SK-N-SH treated with all-trans-retinoic acid at 6 μM for 48 hours (cell line): ENCODE results near the gene DIAPH1.

Experiments used
- ATAC-seq: fragments of 200-7000 bp; cut with Tn5 transposase; 3 replicates; pipeline ENCODE4 v1.9.1; 2020; ENCODE audit warnings: mild to moderate bottlenecking, moderate library complexity
- ARNTL ChIP-seq: fragments of 450-650 bp; formaldehyde crosslinking; IDR thresholded peaks from 2 replicates; pipeline ENCODE4 v1.5.0; 2020; ENCODE audit warnings: low read depth, mild to moderate bottlenecking, moderate library complexity, borderline replicate concordance
- BACH2 ChIP-seq: fragments of 250-450 bp; sonication (Bioruptor Pico); IDR thresholded peaks from 2 replicates; pipeline ENCODE4 v1.9.0; 2021; ENCODE audit warnings: mild to moderate bottlenecking, borderline replicate concordance
- CREB5 ChIP-seq: fragments of 250-450 bp; sonication (Bioruptor Pico); IDR thresholded peaks from 2 replicates; pipeline ENCODE4 v1.5.1; 2020; ENCODE audit warnings: low read depth, mild to moderate bottlenecking, moderate library complexity
- ESRRG ChIP-seq: fragments of 250-450 bp; sonication (Bioruptor Pico); IDR thresholded peaks from 2 replicates; pipeline ENCODE4 v1.6.1; 2021; ENCODE audit warnings: mild to moderate bottlenecking
- GLIS3 ChIP-seq: fragments of 250-450 bp; sonication (Bioruptor Pico); IDR thresholded peaks from 2 replicates; pipeline ENCODE4 v1.5.0; 2020; ENCODE audit warnings: mild to moderate bottlenecking, moderate library complexity
- ISL1 ChIP-seq: fragments of 250-450 bp; sonication (Bioruptor Pico); IDR thresholded peaks from 2 replicates; pipeline ENCODE4 v2.1.2; 2022; ENCODE audit warnings: mild to moderate bottlenecking, moderate library complexity
- OSR1 ChIP-seq: fragments of 250-450 bp; sonication (Bioruptor Pico); IDR thresholded peaks from 2 replicates; pipeline ENCODE4 v1.8.0; 2022; ENCODE audit warnings: moderate library complexity, mild to moderate bottlenecking, inconsistent platforms
- PATZ1 ChIP-seq: fragments of 250-450 bp; sonication (Bioruptor Pico); IDR thresholded peaks from 2 replicates; pipeline ENCODE4 v1.8.0; 2020; ENCODE audit warnings: mild to moderate bottlenecking, moderate library complexity, borderline replicate concordance
- POU6F1 ChIP-seq: fragments of 250-450 bp; sonication (Bioruptor Pico); IDR thresholded peaks from 2 replicates; pipeline ENCODE4 v1.8.0; 2021; ENCODE audit warnings: low read depth, mild to moderate bottlenecking, moderate library complexity, borderline replicate concordance
- PPARA ChIP-seq: fragments of 250-450 bp; sonication (Bioruptor Pico); IDR thresholded peaks from 2 replicates; pipeline ENCODE4 v1.5.0; 2020; ENCODE audit warnings: mild to moderate bottlenecking, borderline replicate concordance
- SNAI2 ChIP-seq: fragments of 250-450 bp; sonication (Bioruptor Pico); IDR thresholded peaks from 2 replicates; pipeline ENCODE4 v1.5.0; 2020; ENCODE audit warnings: mild to moderate bottlenecking, moderate library complexity
- TCF4 ChIP-seq: fragments of 250-450 bp; sonication (Bioruptor Pico); IDR thresholded peaks from 2 replicates; pipeline ENCODE4 v1.8.0; 2021; ENCODE audit warnings: mild to moderate bottlenecking, moderate library complexity, borderline replicate concordance
- ZC3H10 ChIP-seq: fragments of 250-450 bp; sonication (Bioruptor Pico); IDR thresholded peaks from 2 replicates; pipeline ENCODE4 v1.5.1; 2021; ENCODE audit warnings: mild to moderate bottlenecking, moderate library complexity
- ZFP3 ChIP-seq: fragments of 250-450 bp; sonication (Bioruptor Pico); IDR thresholded peaks from 2 replicates; pipeline ENCODE4 v1.5.0; 2020; ENCODE audit warnings: mild to moderate bottlenecking, moderate library complexity
- ZFP30 ChIP-seq: fragments of 450-650 bp; formaldehyde crosslinking; IDR thresholded peaks from 2 replicates; pipeline ENCODE4 v1.5.0; 2022; ENCODE audit warnings: mild to moderate bottlenecking, moderate library complexity
- ZNF565 ChIP-seq: fragments of 450-650 bp; formaldehyde crosslinking; conservative IDR thresholded peaks from 2 replicates; pipeline ENCODE4 v1.5.0; 2020; ENCODE audit warnings: low read depth, mild to moderate bottlenecking, moderate library complexity
- ZNF70 ChIP-seq: fragments of 450-650 bp; formaldehyde crosslinking; IDR thresholded peaks from 2 replicates; pipeline ENCODE4 v1.5.0; 2020; ENCODE audit warnings: mild to moderate bottlenecking, moderate library complexity
- ZNF8 ChIP-seq: fragments of 450-650 bp; formaldehyde crosslinking; IDR thresholded peaks from 2 replicates; pipeline ENCODE4 v1.5.0; 2020; ENCODE audit warnings: mild to moderate bottlenecking, moderate library complexity
- TF ChIP-seq, protein P1 (sequence below): fragments of 250-450 bp; sonication (Bioruptor Pico); IDR thresholded peaks from 2 replicates; pipeline ENCODE4 v1.5.0; 2020; ENCODE audit warnings: mild to moderate bottlenecking, moderate library complexity

DIAPH1 gene

GRCh38 chr5:141647242-141647641 is 28.4 kb upstream of the DIAPH1 start (continued):
- TF ChIP-seq POU6F1 (CRISPR knock-in tag), result no peak
- no peak for TF ChIP-seq ZC3H10
- TF ChIP-seq PATZ1 (CRISPR knock-in tag), result no peak
- TF ChIP-seq BACH2 (CRISPR knock-in tag), result no peak
- TF ChIP-seq OSR1, result no peak
- TF ChIP-seq PPARA (CRISPR knock-in tag), result no peak
- no peak for TF ChIP-seq ZFP3 (CRISPR knock-in tag)
- TF ChIP-seq ISL1 (CRISPR knock-in tag), result no peak

DNA sequence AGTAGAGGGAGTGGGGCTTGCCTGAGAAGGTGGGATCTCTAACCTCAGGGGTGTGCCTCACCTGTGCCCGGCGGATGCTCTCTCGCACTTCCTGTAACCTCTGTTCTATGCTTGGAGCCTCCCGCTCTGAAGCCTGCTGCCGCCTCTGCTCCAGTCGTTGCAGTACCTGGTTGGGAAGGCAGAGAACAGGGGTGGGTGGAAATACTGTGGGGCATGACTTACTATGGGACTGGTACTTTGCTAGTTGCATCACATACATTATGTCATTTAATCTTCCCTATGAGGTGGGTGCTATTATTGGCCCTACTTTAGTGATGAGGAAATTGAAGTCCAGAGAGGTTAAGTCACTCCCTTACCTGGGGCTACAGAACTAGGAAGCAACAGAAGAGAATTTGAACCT is 27.2 kb upstream of the DIAPH1 start:
- no peak for ATAC-seq
- no peak for TF ChIP-seq SNAI2 (CRISPR knock-in tag)
- no peak for TF ChIP-seq ZFP3 (CRISPR knock-in tag)
- TF ChIP-seq CREB5 (CRISPR knock-in tag), result no peak
- no peak for TF ChIP-seq ARNTL
- TF ChIP-seq PATZ1 (CRISPR knock-in tag), result no peak
- TF ChIP-seq ESRRG (CRISPR knock-in tag), result no peak
- no peak for TF ChIP-seq POU6F1 (CRISPR knock-in tag)
- no peak for TF ChIP-seq ZFP30 (CRISPR knock-in tag)
- no peak for TF ChIP-seq PPARA (CRISPR knock-in tag)
- TF ChIP-seq GLIS3 (CRISPR knock-in tag), result no peak
- no peak for TF ChIP-seq BACH2 (CRISPR knock-in tag)
- no peak for TF ChIP-seq TCF4
- TF ChIP-seq, all 23 proteins: peak for 0

GRCh38 chr5:141641634-141642267 is 23.0 kb upstream of the DIAPH1 start:
- ATAC-seq, result no peak

More at GRCh38 chr5:141641634-141642267, 23.0 kb upstream of the DIAPH1 start:
- no peak for TF ChIP-seq ISL1 (CRISPR knock-in tag)
- no peak for TF ChIP-seq ARNTL
- TF ChIP-seq TCF4, result no peak
- no peak for TF ChIP-seq PATZ1 (CRISPR knock-in tag)
- no peak for TF ChIP-seq ZNF70
- TF ChIP-seq, protein P1, sequence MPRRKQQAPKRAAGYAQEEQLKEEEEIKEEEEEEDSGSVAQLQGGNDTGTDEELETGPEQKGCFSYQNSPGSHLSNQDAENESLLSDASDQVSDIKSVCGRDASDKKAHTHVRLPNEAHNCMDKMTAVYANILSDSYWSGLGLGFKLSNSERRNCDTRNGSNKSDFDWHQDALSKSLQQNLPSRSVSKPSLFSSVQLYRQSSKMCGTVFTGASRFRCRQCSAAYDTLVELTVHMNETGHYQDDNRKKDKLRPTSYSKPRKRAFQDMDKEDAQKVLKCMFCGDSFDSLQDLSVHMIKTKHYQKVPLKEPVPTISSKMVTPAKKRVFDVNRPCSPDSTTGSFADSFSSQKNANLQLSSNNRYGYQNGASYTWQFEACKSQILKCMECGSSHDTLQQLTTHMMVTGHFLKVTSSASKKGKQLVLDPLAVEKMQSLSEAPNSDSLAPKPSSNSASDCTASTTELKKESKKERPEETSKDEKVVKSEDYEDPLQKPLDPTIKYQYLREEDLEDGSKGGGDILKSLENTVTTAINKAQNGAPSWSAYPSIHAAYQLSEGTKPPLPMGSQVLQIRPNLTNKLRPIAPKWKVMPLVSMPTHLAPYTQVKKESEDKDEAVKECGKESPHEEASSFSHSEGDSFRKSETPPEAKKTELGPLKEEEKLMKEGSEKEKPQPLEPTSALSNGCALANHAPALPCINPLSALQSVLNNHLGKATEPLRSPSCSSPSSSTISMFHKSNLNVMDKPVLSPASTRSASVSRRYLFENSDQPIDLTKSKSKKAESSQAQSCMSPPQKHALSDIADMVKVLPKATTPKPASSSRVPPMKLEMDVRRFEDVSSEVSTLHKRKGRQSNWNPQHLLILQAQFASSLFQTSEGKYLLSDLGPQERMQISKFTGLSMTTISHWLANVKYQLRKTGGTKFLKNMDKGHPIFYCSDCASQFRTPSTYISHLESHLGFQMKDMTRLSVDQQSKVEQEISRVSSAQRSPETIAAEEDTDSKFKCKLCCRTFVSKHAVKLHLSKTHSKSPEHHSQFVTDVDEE, result no peak
- no peak for TF ChIP-seq ZFP3 (CRISPR knock-in tag)
- no peak for TF ChIP-seq ZNF8
- TF ChIP-seq ZNF565 (CRISPR knock-in tag), result no peak
- TF ChIP-seq ZC3H10, result no peak
- TF ChIP-seq OSR1, result no peak
- TF ChIP-seq ZFP30 (CRISPR knock-in tag), result no peak
